ENCODE data around the gene ASPG. TPM values are rescaled to one million over a fixed set of nuclear protein-coding genes. Genes with fewer than 3 reads are reported as not detected.

ASPG gene
- total RNA-seq, 2 donors from 2014 or later, result 0.14 to 0.35 TPM

DNA sequence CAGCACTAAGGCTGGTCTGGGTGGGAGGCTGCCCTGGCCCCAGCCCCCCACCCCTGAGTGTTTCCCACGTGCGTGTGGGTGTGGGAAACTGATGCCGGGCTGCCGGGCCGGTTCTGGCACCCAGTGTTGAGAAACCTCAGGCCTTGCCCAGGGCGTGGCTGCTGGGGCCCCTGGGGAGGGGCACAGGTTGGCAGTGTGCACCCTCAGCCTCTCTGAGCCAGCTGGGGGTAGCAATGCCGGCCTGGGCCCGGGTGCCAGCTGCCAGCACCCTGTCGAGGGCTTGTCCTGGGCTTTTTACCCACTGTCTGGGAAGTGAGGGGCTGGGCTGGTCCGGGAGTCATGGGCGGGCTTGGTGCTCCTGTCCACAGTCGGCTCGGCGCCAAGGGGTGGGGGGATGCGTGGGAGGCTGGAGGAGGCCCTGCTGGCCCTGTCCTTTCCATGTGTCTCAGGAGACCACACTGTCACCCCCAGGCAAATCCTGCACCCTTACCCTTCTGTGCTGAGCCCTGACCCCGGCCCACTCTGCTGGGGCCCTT, 15.7 kb downstream of the ASPG start:
- DNase-seq (ENCODE audit: low spot score) (no peak), ATAC-seq (ENCODE audit: insufficient number of reproducible peaks, low FRiP score, low read depth) (no peak)
- Histone ChIP-seq H3K4me3 (no peak overlapping the region), H3K27ac (no peak overlapping the region), H3K27me3 (replicated peaks; ENCODE audit: insufficient read depth) (no peaks in the 10 kb centered on the region), H3K4me1 (ENCODE audit: control insufficient read depth in 1 of 2, low read depth in 2 of 2) (no peaks in the 10 kb centered on the region), H3K36me3 (no peaks in the 10 kb centered on the region), H3K9me3 (no peaks in the 10 kb centered on the region)
- TF ChIP-seq, protein P1, sequence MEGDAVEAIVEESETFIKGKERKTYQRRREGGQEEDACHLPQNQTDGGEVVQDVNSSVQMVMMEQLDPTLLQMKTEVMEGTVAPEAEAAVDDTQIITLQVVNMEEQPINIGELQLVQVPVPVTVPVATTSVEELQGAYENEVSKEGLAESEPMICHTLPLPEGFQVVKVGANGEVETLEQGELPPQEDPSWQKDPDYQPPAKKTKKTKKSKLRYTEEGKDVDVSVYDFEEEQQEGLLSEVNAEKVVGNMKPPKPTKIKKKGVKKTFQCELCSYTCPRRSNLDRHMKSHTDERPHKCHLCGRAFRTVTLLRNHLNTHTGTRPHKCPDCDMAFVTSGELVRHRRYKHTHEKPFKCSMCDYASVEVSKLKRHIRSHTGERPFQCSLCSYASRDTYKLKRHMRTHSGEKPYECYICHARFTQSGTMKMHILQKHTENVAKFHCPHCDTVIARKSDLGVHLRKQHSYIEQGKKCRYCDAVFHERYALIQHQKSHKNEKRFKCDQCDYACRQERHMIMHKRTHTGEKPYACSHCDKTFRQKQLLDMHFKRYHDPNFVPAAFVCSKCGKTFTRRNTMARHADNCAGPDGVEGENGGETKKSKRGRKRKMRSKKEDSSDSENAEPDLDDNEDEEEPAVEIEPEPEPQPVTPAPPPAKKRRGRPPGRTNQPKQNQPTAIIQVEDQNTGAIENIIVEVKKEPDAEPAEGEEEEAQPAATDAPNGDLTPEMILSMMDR (IDR thresholded peaks at IDR 0.05), result no peak

DNA sequence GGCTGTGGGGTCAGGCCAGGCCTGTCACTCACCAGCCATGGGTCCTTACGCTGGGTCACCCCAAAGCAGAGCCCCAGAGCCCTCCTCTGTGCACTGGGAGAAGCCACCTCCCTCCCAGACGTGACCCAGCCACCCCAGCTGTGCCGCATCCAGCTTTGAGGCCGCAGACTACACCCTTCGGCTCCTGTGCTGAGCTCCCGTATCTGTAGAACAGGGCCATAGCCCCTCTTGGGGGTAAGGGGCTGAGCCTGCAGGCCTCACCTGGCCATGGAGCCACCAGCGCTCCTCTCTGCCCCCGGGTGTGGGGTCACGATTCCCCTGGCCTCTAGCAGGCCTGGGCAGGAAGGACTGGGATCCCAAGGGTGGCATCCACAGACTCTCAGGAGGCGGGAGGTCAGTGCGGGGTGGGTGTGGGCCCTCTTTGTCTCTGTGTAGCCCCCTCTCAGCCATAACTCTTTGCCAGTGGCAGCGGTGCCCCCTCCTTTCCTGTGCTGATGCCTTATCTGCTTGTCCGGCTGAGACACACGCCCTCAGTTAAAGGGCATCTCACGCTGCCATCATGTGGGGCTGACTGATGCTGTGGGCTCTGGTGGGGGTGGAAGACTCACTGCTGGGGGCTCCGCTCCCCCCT, 16.3 kb downstream of the ASPG start:
- Histone ChIP-seq H3K4me3 (no peak overlapping the region), H3K36me3 (no peaks in the 10 kb centered on the region), H3K27ac (no peak overlapping the region), H3K4me1 (ENCODE audit: control insufficient read depth in 1 of 2, low read depth in 2 of 2) (no peaks in the 10 kb centered on the region), H3K27me3 (replicated peaks; ENCODE audit: insufficient read depth) (no peaks in the 10 kb centered on the region), H3K9me3 (no peaks in the 10 kb centered on the region)
- ATAC-seq (ENCODE audit: insufficient number of reproducible peaks, low FRiP score, low read depth) (no peak), DNase-seq (ENCODE audit: low spot score) (no peak)
- TF ChIP-seq, protein P1 (IDR thresholded peaks at IDR 0.05), result no peak

DNA sequence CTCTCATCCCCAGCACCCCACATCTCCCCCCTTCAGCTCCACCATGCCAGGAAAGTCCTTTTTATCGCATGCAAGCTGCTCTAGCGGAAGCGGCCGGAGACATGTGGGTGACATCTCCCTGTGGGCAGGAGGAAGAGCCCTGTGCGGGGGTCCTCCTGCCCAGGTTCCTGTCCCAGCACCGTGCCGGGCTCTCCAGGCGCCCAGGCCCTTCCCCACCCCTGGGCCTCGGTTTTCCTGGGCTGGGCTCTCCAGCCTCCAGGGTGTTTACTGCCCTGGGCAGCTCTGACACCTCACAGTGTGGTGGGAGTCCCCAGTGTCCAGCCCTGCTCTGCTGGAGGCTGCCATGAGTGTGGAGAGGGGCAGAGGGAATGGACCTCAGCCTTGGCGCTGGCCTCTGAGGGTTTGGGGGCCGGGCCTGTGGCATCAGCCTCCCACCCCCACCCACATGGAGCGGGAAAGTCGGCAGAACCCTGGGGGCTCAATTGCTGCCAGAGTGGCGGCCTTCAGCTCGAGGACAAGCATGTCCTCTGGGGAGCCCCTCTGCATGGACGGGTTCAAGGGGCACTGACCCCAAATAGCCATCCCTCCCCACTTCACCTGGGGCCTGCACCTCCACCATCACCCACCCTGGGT, 16.9 kb downstream of the ASPG start:
- H3K9me3 ChIP-seq, result no peaks in the 10 kb centered on the region
- TF ChIP-seq, protein P1 (IDR thresholded peaks at IDR 0.05), result no peak
- H3K4me3 ChIP-seq, result no peak overlapping the region
- no peaks in the 10 kb centered on the region for H3K27me3 ChIP-seq (replicated peaks; ENCODE audit: insufficient read depth)
- ATAC-seq (ENCODE audit: insufficient number of reproducible peaks, low FRiP score, low read depth), result no peak
- no peak overlapping the region for H3K27ac ChIP-seq
- no peaks in the 10 kb centered on the region for H3K36me3 ChIP-seq
- H3K4me1 ChIP-seq (ENCODE audit: control insufficient read depth in 1 of 2, low read depth in 2 of 2), result no peaks in the 10 kb centered on the region
- DNase-seq (ENCODE audit: low spot score), result no peak

DNA sequence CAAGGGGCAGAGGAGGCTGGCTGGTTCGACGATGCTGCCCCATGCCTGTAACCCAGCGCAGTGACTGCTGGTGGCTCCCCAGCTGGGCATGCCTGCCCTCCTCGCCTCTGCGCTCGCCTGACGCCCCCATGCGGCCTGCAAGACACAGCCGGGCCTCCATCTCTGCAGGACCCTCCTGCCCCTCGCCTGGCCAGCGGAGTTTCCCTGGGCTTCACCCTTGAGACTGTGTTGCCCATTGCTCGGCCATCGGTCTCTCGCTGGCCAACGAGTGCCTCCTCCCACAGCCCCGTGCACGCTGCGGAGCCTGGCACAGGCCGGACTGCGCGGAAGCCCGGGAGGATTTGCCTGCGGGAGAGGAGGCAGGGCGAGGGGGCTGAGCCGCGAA, 17.6 kb downstream of the ASPG start:
- no peak overlapping the region for H3K27ac ChIP-seq
- ATAC-seq (ENCODE audit: insufficient number of reproducible peaks, low FRiP score, low read depth) (no peak), DNase-seq (ENCODE audit: low spot score) (no peak)
- H3K36me3 ChIP-seq, result no peaks in the 10 kb centered on the region
- TF ChIP-seq, protein P1 (IDR thresholded peaks at IDR 0.05), result no peak
- no peaks in the 10 kb centered on the region for H3K9me3 ChIP-seq
- H3K4me3 ChIP-seq, result no peak overlapping the region
- H3K27me3 ChIP-seq (replicated peaks; ENCODE audit: insufficient read depth), result no peaks in the 10 kb centered on the region
- no peaks in the 10 kb centered on the region for H3K4me1 ChIP-seq (ENCODE audit: control insufficient read depth in 1 of 2, low read depth in 2 of 2)

DNA sequence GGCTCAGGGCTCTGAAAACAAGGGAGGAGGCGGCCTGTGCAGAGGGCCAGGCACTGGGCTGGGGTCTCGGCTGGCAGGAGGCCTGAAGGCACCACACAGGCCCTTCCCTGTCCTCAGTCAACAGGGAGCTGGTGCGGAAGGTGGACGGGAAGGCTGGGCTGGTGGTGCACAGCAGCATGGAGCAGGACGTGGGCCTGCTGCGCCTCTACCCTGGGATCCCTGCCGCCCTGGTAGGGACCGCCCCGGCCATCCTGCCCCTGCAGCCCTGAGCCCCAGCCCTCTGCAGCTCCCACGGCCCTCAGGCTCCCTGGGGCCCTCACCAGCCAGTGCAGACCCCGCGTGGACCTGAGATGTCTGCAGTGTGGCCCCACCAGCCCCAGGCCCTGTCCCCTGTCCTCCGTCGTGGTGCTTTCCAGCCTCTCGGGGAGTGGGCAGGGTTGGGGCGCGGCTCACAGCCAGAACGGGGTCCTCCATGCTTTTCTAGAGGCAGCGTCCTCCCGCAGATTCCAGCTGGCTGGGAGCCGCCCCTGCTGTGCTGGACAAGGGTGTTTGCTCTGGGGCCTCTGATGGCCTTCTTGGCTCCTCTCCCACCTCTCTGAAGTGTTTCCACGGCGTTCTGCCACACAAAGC, 18.1 kb downstream of the ASPG start:
- ATAC-seq (ENCODE audit: insufficient number of reproducible peaks, low FRiP score, low read depth) (no peak), DNase-seq (ENCODE audit: low spot score) (no peak)
- Histone ChIP-seq H3K27ac (no peak overlapping the region), H3K9me3 (no peaks in the 10 kb centered on the region), H3K4me3 (no peak overlapping the region), H3K36me3 (no peaks in the 10 kb centered on the region), H3K27me3 (replicated peaks; ENCODE audit: insufficient read depth) (no peaks in the 10 kb centered on the region), H3K4me1 (ENCODE audit: control insufficient read depth in 1 of 2, low read depth in 2 of 2) (no peaks in the 10 kb centered on the region)
- TF ChIP-seq, protein P1 (IDR thresholded peaks at IDR 0.05), result no peak

All from thoracic aorta (tissue), 2 donors.